ENCODE results near the gene CD4. TPM values are rescaled to one million over a fixed set of nuclear protein-coding genes. Genes with fewer than 3 reads are reported as not detected.

The CD4 gene
- total and polyA plus RNA-seq, 2 of the 4 experiments (the other 2 are of a cell fraction), result 5.7 to 15.0 TPM

DNA sequence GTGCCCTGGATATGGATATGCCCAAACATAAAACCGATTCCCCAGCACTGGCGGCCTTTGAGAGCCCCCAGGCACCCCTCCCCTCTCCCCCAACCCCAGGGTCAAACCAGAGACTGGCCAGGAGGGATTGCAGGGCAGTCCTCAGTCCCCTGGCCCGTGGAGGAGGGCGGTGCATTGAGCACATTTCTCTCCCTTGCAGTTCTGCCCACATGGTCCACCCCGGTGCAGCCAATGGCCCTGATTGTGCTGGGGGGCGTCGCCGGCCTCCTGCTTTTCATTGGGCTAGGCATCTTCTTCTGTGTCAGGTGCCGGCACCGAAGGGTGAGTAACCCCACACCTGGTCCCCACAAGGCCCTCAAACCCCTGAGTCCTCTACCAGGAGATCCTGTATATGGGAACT lies 28.9 kb downstream of the CD4 start:
- no peak overlapping the region for H4K91ac ChIP-seq (ENCODE audit: insufficient read depth, low read depth, low read length)
- peaks cover 10% of the 10 kb centered on the region; the same call in 1 of the 2 replicates for H3K4me1 ChIP-seq (ENCODE audit: control insufficient read depth, insufficient read depth, low read length)
- H4K5ac ChIP-seq (ENCODE audit: low read depth, low read length), result no peak overlapping the region
- no peak overlapping the region for H3K18ac ChIP-seq (ENCODE audit: low read depth, low read length)
- TF ChIP-seq, protein P1, sequence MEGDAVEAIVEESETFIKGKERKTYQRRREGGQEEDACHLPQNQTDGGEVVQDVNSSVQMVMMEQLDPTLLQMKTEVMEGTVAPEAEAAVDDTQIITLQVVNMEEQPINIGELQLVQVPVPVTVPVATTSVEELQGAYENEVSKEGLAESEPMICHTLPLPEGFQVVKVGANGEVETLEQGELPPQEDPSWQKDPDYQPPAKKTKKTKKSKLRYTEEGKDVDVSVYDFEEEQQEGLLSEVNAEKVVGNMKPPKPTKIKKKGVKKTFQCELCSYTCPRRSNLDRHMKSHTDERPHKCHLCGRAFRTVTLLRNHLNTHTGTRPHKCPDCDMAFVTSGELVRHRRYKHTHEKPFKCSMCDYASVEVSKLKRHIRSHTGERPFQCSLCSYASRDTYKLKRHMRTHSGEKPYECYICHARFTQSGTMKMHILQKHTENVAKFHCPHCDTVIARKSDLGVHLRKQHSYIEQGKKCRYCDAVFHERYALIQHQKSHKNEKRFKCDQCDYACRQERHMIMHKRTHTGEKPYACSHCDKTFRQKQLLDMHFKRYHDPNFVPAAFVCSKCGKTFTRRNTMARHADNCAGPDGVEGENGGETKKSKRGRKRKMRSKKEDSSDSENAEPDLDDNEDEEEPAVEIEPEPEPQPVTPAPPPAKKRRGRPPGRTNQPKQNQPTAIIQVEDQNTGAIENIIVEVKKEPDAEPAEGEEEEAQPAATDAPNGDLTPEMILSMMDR (conservative IDR thresholded peaks at IDR 0.05; ENCODE audit: low read depth, low read length), result no peak
- TF ChIP-seq FOS (IDR thresholded peaks at IDR 0.05; ENCODE audit: low read depth, low read length) (no peak), NFE2L2 (IDR thresholded peaks at IDR 0.05; ENCODE audit: low read depth, low read length) (no peak), SMC3 (IDR thresholded peaks at IDR 0.05; ENCODE audit: low read depth, low read length) (no peak), MAFK (IDR thresholded peaks at IDR 0.05; ENCODE audit: low read depth, low read length) (no peak), RCOR1 (IDR thresholded peaks at IDR 0.05; ENCODE audit: insufficient replicate concordance, low read length) (no peak), CEBPB (IDR thresholded peaks at IDR 0.05; ENCODE audit: low read depth, low read length) (no peak), RFX5 (IDR thresholded peaks at IDR 0.05; ENCODE audit: low read depth, low read length) (no peak), RAD21 (IDR thresholded peaks at IDR 0.05; ENCODE audit: low read length) (no peak), POLR2A (IDR thresholded peaks at IDR 0.05; ENCODE audit: low read depth, low read length) (no peak), MAZ (IDR thresholded peaks at IDR 0.05; ENCODE audit: borderline replicate concordance, low read depth, low read length) (no peak), CHD1 (IDR thresholded peaks at IDR 0.05; ENCODE audit: low read depth, low read length) (no peak), MXI1 (IDR thresholded peaks at IDR 0.05; ENCODE audit: borderline replicate concordance, low read depth, low read length) (no peak), BHLHE40 (IDR thresholded peaks at IDR 0.05; ENCODE audit: low read depth, low read length) (no peak), ELK1 (IDR thresholded peaks at IDR 0.05; ENCODE audit: borderline replicate concordance, low read depth, low read length) (no peak)
- TF ChIP-seq, protein P2, sequence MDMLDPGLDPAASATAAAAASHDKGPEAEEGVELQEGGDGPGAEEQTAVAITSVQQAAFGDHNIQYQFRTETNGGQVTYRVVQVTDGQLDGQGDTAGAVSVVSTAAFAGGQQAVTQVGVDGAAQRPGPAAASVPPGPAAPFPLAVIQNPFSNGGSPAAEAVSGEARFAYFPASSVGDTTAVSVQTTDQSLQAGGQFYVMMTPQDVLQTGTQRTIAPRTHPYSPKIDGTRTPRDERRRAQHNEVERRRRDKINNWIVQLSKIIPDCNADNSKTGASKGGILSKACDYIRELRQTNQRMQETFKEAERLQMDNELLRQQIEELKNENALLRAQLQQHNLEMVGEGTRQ (IDR thresholded peaks at IDR 0.05; ENCODE audit: low read depth, low read length), result no peak
- no peak overlapping the region for H4K8ac ChIP-seq (ENCODE audit: low read depth in 2 of 2, low read length in 2 of 2)
- H3K4me2 ChIP-seq (ENCODE audit: low read depth, low read length), result no peak overlapping the region
- H3K79me1 ChIP-seq (ENCODE audit: low read depth in 1 of 2, low read length in 2 of 2), result peaks cover 0 to 3% of the 10 kb centered on the region in 2 experiments; a peak in 1 of 4 replicates
- BruUV-seq (replicated peaks), result no TSS peak
- no peak overlapping the region for H3K23ac ChIP-seq (ENCODE audit: low read depth, low read length)
- no peak overlapping the region for H3K4ac ChIP-seq (ENCODE audit: low read depth, low read length)
- POLR2A ChIA-PET (ENCODE audit: unreplicated experiment), result no interaction called here
- peaks cover 4% of the 10 kb centered on the region; the same call in 1 of the 2 replicates for H3K27me3 ChIP-seq (ENCODE audit: control insufficient read depth, insufficient read depth, low read length)
- dilution Hi-C loops (cut with HindIII; ENCODE audit: low sequenced_read_pairs, unreplicated experiment), result no loop called here
- H2BK5ac ChIP-seq (ENCODE audit: low read depth, low read length, poor library complexity, severe bottlenecking), result no peak overlapping the region
- H2BK20ac ChIP-seq (ENCODE audit: low read depth, low read length), result no peak overlapping the region
- ATAC-seq (ENCODE audit: low read depth), result no peak
- H3K27ac ChIP-seq (ENCODE audit: insufficient read depth, low read length), result no peak overlapping the region
- H2AK9ac ChIP-seq (replicated peaks; ENCODE audit: low read depth, low read length, poor library complexity), result no peak overlapping the region
- CTCF ChIA-PET, result no interaction called here
- no peak overlapping the region for H3K14ac ChIP-seq (replicated peaks; ENCODE audit: low read depth, low read length)
- intact Hi-C loops (cut with micrococcal nuclease), result no loop called here
- 59% methylated on average over 4 of the region's 10 CpGs; no CpG with 5 or more reads in 1 of the 2 experiments for WGBS, 2 experiments (ENCODE audit: extremely low coverage in 2 of 2, insufficient read length in 1 of 2)
- H3K9ac ChIP-seq (ENCODE audit: low read depth, low read length), result no peak overlapping the region
- no peak overlapping the region for H3K4me3 ChIP-seq (ENCODE audit: insufficient read depth, low read depth, low read length)
- no peak overlapping the region for H2BK120ac ChIP-seq (ENCODE audit: low read depth, low read length)
- peaks cover 4% of the 10 kb centered on the region; the same call in 1 of the 2 replicates for H3K9me1 ChIP-seq (ENCODE audit: insufficient read depth, low read length)
- no peaks in the 10 kb centered on the region for H4K20me1 ChIP-seq (ENCODE audit: insufficient read depth, low read length)
- no peak overlapping the region for H2AFZ ChIP-seq (replicated peaks; ENCODE audit: low read length, poor library complexity)
- H3K9me3 ChIP-seq (ENCODE audit: control insufficient read depth, insufficient read depth, low read length), result no peaks in the 10 kb centered on the region
- no peak for DNase-seq
- H2AK5ac ChIP-seq (ENCODE audit: low read depth, low read length), result no peak overlapping the region
- in situ Hi-C loops (cut with MboI; ENCODE audit: low sequenced_read_pairs), result no loop called here
- H2BK15ac ChIP-seq (ENCODE audit: low read depth, low read length), result no peak overlapping the region
- no peak overlapping the region for H3K56ac ChIP-seq (ENCODE audit: extremely low read depth, insufficient read depth, low read length)
- peaks cover 3% of the 10 kb centered on the region for H3K36me3 ChIP-seq (ENCODE audit: control insufficient read depth, insufficient read depth, low read length)
